Posterior vena cava (tissue), 2 donors: ENCODE results near the gene MORC2. TPM values are rescaled to one million over a fixed set of nuclear protein-coding genes. Genes with fewer than 3 reads are reported as not detected.
A peak's percentile ranks its signal among the peaks of the same experiment; 100 is the strongest.

Source experiments
- DNase-seq: peaks from one replicate; pipeline ENCODE4 v3.0.0-alpha.2; 2020; ENCODE audit warnings: low spot score
- intact Hi-C, 2 donors: fragments of 100-400 bp; cut with DNase I; formaldehyde crosslinking; loops; one replicate each; pipeline versions ENCODE4 v1.14.1 to v1.14.2; 2022 to 2023
- total RNA-seq, 2 donors: library from RNA; stranded (reverse); fragmentation: NEBNext Ultra II Directional; extraction: Animal tissue kit (Norgen Biotek cat#: 25700); gene quantifications; one replicate each; pipeline ENCODE4 v1.2.1, GENCODE V29; 2021
- donor health status: DM: yes; HTN: yes; CAD: no.
- donor health status: DM: yes; HTN: yes; CAD: no.

MORC2 gene
- total RNA-seq, 2 donors from 2014 or later = 23.8 to 27.5 TPM

GRCh38 chr22:30893434-30894370 lies 74.9 kb downstream of the MORC2 start:
- no peak for DNase-seq
- intact Hi-C loops = no loop called here

GRCh38 chr22:30892731-30893221 lies 75.8 kb downstream of the MORC2 start:
- DNase-seq = no peak
- intact Hi-C loops = no loop called here

GRCh38 chr22:30892286-30892685 lies 76.3 kb downstream of the MORC2 start:
- DNase-seq = peak; percentile 62
- intact Hi-C loops = no loop called here

- DNase-seq = no peak
- intact Hi-C loops = no loop called here
Observed at GRCh38 chr22:30891781-30892180, 76.8 kb downstream of the MORC2 start.

- intact Hi-C loops = no loop called here
- peak; percentile 55 for DNase-seq
Observed at GRCh38 chr22:30891443-30891755, 77.2 kb downstream of the MORC2 start.

GRCh38 chr22:30890686-30891442 lies 77.7 kb downstream of the MORC2 start:
- intact Hi-C loops = no loop called here
- peak; percentile 82 for DNase-seq

GRCh38 chr22:30889996-30890480 lies 78.5 kb downstream of the MORC2 start:
- intact Hi-C loops = no loop called here
- DNase-seq = no peak

GRCh38 chr22:30889268-30889995 lies 79.1 kb downstream of the MORC2 start:
- DNase-seq = peak; percentile 58
- intact Hi-C loops = no loop called here

- no peak for DNase-seq
- intact Hi-C loops = no loop called here
Observed at GRCh38 chr22:30887861-30888260, 80.7 kb downstream of the MORC2 start.

GRCh38 chr22:30887453-30887852 lies 81.1 kb downstream of the MORC2 start:
- intact Hi-C loops = no loop called here
- DNase-seq = peak; percentile 69

- intact Hi-C loops = no loop called here
Observed at GRCh38 chr22:30885591-30885990, 83.0 kb downstream of the MORC2 start.

GRCh38 chr22:30885001-30885366 lies 83.6 kb downstream of the MORC2 start:
- DNase-seq = peak; percentile 44
- intact Hi-C loops = no loop called here

More at GRCh38 chr22:30885591-30885990, 83.0 kb downstream of the MORC2 start:
- DNase-seq = peak; percentile 67

GRCh38 chr22:30884211-30885000 lies 84.2 kb downstream of the MORC2 start:
- intact Hi-C loops = no loop called here
- DNase-seq = peak; percentile 46

GRCh38 chr22:30883586-30884145 lies 84.9 kb downstream of the MORC2 start:
- intact Hi-C loops = no loop called here

GRCh38 chr22:30882974-30883533 lies 85.5 kb downstream of the MORC2 start:
- peak; percentile 49 for DNase-seq
- intact Hi-C loops = no loop called here

More at GRCh38 chr22:30883586-30884145, 84.9 kb downstream of the MORC2 start:
- peak; percentile 52 for DNase-seq

- DNase-seq = peak; percentile 32
Observed at GRCh38 chr22:30882184-30882717, 86.3 kb downstream of the MORC2 start.

GRCh38 chr22:30881361-30882183 lies 87.0 kb downstream of the MORC2 start:
- peak; percentile 56 for DNase-seq
- intact Hi-C loops = no loop called here

More at GRCh38 chr22:30882184-30882717, 86.3 kb downstream of the MORC2 start:
- intact Hi-C loops = no loop called here
